Activated T-cell treated with anti-CD3 and anti-CD28 coated beads for 4 hours (primary cell): ENCODE results near the gene SBF2.
"Not testable (repeated sequence)": the region's sequence is repeated elsewhere in the genome, so short reads cannot be mapped to it uniquely, and the experiment has no call there.

Experiments used
- DNase-seq: peaks from one replicate; pipeline ENCODE4 v3.0.0-alpha.2; 2020

SBF2 gene

DNA sequence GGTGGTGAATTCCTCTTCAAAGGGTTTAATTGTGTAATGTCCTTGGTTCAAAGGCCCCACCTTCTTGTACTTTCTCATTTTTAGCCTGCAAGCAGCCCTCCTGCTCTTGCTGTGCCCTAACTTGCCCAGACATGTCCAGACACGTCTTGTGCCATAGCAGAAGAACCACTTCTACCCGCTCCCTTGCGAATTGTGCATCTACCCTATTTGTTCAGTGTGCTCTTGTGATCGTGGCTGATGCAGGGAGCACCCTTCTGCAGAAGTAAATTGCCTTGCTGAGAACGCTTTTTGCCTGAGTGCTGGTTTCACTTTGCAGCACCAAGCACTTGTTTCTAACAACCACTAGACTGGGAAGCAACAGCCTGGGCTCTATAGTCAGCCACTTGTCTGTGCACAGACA lies 249.4 kb downstream of the SBF2 start:
- no peak for DNase-seq

DNA sequence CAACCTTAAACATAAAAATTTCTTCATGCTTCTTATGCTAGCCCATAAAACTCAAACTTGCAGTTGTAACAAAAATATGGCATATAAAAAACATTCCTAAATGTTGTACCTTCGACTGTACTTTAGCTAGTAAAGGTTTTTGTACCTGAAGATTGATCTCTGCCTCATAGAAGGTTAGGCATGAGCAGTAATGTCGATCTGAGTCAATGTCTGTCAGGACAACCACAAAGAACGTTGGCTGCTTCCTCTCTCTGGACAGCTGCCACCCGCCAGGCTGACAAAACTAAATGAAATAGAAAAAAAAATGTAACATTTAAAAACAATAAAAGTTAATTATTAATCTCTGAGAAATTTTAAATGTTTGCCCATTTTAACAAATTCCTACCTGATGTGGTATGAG lies 251.3 kb downstream of the SBF2 start:
- DNase-seq = no peak

DNA sequence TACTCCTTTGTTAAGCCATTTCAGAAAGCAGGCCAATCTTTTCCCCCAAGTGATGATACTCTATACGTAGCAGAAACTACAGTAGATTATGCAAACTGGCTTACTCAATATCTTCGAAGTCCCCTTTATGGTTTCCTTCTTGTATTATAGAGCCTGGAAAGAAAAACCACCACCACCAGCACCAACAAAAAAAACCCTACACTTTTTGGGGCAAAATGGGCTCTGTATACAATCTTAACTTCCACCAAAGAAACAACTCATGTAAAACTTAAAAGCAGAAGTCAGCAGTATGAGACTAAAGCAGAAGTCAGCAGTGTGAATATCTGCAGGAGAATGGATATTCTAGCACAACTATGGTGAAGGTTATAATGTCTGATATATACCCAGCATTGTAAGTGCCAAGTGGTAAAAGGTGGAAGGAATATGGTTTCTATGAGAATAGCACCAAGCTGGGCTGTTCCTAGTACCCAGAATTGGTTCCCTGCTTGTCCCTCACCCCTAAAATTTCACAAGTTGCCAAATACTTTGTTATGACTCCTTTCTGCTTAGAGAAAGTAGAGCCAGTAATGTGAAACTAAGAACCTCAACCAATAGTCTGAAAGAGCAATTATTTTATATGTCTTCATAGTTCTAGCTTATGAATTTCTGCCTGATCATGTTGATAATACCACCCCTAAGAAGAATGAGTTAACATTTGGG lies 252.1 kb downstream of the SBF2 start:
- DNase-seq = no peak

DNA sequence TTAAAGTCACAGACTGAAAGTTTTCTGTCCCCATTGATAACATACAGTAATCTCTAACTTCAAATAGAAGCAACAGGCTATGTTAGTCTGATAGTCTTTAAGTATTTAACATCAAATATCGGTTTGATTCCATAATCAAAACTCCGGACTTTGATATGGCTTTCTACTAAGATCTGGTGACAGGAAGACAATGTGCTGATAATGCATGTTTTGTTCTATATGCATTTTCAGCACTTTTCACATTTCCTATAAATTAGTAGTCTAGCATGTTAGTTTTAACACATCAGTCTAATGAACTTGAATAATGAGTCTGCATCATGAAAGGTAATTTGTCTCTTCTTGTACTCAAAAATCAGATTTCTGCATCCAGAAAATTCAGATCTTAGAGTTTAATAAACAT lies 252.7 kb downstream of the SBF2 start:
- no peak for DNase-seq

DNA sequence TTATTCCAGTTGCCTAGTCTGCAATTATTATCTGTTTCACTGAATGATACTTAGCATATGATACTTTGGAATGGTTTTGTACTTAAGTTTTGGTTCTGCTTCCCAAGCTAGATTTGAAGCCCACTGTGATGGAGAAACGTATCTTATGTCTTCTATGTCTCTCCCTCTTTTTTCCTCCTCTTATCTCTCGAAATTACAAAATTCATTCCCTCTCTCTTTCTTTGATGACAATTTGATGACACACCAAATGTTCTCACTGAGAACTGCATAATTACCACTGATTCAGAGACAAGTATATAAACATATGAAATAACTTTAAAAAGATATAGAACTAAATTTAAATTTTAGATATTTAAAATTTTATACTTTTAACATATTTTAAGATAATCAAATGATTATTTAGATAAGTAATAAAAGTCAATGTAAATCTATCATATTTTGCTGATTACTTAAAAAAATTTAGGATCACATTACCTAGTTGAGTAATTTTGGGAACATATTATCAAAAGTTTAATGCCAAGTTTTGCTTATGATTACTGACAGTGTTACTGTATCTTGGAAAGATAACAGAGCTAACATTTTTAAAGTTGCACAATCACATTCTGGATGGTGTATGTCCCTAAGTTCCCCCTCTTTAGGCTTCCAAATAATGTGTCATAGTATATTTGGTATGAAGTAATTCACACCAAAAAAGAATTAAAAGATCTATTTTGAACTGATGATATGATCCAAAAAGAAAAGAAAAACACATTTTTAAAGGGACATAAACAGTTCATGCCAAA lies 255.3 kb downstream of the SBF2 start:
- DNase-seq = no peak

DNA sequence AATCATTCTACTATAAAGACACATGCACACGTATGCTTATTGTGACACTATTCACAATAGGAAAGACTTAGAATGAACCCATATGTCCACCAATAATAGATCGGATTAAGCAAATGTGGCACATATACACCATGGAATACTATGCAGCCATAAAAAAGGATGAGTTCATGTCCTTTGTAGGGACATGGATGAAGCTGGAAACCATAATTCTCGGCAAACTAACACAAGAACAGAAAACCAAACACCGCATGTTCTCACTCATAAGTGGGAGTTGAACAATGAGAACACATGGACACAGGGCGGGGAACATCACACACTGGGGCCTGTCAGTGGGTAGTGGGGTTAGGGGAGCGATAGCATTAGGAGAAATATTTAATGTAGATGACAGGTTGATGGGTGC lies 258.1 kb downstream of the SBF2 start:
- DNase-seq = not testable (repeated sequence)

DNA sequence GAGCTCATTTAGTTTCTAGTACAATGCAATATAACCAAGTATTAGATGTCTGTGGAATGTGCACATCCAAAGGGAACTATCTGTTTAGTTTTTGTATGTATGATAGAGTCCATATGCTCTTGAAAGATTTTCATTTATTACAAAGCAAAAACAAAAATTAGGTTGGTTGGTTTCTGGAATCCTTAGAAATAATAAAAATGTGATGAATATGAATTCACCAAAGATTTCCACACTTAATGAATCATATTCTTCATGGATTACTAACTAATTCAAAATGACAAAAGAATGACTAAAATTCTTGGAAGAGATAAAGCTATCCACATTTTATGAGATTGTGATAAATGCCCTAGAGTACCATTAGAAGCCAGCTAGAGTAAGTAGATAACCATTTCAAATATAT lies 261.1 kb downstream of the SBF2 start:
- DNase-seq = no peak

DNA sequence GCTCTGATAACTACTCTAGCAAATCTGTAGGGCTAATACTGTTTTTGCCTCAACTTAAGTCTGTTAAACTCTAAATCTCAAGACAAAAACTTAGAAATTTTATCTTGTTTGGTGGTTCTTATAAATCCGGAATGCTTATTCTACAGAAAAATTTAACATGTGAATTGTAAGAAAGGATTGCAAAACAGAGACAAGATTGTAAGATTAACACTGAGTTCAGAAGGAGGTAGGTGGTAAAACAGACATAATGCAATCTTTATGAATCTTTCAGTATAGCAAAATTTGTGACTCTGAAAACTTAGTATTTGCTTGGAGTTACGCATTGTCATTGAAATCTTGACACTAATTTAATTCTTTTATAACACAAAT lies 263.9 kb downstream of the SBF2 start:
- DNase-seq = no peak

DNA sequence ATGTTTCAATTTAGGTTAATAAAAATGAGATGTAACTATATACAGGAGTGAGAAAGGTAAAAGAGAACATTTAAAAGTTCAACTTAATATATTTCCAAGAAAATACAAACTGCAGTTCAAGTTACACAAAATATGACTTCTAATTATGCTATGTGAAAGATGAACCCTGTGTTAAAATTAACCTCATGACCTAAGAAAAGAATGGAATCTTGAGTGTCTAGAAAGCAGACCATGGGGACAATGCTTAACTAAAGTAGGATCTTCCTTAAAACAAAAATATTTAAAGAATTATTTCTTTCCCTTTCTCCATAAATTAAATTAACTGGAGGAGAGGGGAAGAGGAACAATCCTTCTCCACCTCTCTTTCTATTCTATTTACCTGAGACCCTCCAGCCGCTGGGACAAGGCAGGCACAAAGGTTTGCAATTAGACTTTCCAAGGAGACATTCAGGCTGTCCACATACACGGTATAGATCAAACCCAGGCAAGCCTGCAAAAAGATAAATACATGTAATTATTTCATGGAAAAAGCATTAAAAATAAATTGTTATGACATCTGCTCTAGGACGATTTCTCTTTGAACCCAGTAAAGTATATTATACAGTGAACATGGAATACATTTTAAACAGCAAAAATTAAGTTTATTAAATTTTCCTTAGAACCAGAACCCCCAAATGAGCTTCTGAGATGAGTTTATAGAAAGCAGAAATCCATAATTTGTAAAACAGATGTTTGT lies 264.5 kb downstream of the SBF2 start:
- no peak for DNase-seq

DNA sequence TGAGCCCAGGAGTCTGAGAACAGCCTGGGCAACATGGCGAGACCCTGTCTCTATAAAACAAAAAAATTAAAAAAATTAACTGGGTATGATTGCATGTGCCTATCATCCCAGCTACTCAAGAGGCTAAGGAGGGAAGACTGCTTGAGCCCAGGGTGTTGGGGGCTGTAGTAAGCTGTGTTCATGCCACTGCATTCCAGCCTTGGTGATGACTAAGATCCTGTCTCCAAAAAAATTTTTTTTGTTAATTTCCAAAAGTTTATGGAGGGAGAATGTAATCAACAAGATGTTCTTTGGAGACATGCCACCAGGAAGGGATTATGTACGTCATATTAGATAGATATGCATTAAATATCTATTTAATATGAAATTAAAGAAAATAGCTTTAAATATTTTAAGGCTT lies 267.5 kb downstream of the SBF2 start:
- DNase-seq = no peak

DNA sequence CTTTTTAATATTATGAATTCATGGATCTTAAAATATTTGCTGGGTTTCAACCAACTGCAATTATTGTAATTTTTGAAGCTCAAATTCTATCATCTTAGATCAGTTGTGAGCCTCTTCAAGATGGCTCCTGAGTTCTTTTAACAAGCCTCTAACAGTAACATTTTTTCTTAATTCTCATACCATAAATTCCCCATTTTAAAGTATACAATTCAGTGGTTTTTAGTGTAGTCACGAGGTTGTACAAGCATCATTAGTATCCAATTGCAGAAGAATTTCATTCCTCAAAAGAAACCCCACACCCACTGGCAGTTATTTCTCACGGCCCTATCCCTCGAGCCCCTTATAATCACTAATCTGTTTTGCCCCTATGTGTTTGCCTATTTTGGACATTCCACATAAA lies 270.8 kb downstream of the SBF2 start:
- no peak for DNase-seq

DNA sequence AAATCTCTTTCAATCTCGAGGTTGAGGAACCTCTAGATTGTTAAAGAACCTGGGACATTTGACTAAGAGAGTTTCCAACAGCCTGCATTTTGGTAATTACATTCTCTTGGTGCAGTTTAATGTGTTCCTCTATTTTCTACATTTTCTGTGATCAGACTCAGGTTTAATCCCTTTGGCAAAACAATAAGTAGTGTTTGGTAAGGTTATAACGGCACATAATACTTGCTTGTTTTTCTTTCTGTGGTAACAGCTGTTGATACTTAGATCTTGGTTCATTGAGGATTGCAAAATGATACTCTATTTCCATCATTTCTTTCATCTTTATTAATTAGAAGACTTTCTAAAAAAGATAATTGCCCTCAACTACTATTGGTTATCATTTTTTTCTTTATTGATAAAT lies 271.3 kb downstream of the SBF2 start:
- no peak for DNase-seq

DNA sequence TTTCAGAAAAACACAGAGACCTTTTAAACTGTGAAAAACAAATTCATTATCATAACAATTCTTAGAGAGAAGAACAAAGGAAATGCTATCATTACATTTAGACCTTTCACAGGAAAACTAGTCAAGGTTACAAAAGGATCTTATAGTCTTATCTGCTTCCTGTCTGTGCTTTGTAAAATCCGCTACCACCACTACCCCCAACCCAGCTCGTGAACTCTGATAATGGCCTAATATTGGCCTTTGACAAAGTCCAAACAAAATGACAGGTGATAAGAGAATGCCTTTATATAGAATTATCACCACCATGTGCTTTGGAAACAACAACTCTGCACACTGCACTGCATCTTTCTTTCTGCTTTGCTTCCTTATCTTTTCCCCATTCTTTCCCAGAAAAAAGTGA lies 272.5 kb downstream of the SBF2 start:
- DNase-seq = no peak

DNA sequence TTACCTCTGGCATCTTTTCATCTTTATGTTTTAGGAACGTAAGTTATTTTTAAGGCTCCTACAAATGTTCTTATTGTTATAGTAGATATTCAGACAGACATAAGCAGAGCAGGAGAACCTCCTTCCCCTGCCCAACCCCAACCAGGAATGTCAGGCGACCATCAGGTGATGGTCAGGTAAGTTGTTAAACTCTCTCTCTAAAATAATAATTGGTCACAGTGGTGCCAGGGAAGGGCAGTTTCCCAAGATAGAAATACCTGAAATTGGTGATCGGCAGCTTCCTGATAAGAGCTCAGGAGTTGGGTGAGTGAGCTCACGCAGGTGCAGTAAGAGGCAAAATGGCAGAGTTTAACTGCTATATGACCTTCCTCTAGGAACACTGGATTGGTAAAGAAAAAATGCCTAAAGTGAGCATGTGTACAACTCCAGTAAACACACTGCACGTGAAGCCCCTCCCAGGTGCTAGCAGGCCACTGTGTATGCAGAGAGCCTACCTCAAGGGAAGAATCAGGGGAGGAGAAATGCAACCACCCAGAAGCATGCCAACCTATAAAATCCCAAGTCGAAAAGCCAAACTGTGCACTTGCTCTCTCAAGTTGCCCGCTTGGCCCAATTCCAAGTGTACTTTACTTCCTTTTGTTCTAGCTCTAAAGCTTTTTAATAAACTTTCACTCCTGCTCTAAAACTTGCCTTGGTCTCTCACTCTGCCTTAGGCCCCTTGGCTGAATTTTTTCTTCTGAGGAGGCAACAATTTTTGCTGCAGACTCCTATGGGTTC lies 273.9 kb downstream of the SBF2 start:
- DNase-seq = no peak

DNA sequence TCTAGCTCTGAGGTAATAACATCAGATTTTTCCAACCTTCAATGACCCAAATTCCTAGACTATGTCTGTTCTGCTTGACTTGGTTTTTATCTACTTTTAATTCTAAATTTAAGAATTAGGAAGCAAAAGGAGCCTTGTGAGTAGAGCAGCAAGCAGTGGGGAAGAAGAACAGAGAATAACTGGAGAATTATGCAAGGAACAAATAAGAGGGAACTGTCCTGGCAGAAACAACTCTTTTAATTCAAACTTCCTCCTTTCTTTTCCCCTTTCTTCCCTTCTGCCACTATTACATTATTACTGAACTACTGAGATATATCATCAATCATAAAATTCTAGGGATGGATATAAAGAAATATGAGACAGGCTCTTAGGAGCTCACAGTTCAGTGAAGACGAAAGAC lies 276.1 kb downstream of the SBF2 start:
- DNase-seq = no peak

DNA sequence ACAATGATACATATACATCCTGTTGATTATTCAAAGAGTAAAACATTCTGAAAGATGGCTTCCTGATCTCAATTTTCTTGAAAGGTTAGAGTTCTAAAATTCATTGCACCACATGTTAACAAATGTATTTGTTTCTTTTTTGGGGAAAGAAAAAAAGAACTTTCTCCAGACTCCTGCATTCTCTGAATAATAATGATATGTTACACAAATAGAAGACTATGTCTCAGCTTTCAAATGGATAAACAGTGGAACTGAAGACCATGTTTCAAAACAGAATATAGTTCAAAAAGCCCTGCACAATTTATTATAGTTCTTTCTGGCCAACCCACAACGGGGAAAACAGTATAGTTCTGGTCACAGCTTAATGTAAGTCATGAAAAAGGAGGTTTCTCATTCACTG lies 277.0 kb downstream of the SBF2 start:
- no peak for DNase-seq

DNA sequence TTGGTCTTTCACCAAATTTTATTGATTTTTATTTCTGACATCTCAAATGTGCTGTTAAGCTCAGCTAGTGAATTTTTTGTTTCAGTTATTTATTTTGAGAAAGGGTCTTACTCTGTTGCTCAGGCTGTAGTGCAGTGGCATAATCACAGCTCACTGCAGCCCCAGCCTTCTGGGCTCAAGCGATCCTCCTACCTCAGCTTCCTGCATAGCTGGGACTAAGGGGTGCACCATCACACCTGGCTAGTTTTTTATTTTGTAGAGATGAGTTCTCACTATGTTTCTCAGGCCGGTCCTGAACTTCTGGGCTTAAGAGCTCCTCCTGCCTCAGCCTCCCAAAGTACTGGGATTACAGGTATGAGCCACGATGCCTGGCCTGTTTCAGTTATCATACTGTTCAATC lies 282.0 kb downstream of the SBF2 start:
- DNase-seq = no peak

DNA sequence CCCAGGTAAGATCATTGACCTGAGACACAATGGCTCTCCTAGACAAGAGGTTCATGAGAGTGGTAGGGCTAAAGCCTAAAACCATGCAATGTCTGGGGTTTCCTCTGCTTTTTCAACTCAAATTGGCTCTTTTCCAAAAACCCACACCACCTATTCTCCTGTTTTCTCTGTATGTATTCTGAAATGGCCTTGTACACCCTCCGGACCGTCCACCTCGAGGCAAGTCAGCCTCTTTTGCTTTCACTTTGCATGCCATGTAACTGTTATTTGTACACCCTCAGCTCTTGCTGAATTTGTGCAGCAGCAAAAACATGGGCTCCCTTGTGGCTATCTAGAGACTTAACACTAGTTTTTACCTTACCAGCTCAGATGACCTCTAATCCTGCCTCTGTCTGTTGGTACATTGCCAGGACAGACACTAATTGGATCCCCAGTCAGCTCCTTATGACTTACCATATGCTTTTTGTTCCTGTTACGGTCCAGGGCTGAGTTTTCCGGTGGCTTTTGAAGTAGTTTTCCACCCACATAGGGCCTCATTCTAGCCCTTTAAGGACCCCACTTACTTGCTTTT lies 288.0 kb downstream of the SBF2 start:
- no peak for DNase-seq

DNA sequence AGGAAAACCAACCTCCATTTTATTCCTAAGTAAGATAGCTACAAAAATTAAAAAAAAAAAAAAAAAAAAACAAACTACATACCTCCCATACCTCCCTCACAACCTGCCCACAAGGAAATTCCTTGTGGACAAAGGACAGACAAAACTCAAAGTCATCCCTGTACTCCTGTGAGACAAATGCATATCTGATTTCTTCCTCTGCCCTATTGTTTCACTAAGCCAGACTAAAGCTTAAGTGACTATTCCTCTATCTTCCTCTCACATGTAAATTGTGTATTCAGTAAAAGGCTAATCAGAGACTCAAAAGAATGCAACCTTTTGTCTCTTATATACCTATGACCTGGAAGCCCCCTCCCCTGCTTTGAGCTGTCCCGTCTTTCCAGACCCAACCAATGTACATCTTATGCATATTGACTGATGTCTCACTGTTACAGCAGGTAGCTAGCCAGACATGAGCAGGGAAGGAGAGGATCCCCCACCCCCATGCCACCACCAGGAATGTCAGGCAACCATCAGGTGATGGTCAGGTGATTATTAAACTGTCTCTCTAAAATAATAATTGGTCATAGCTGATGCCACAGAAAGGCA lies 289.4 kb downstream of the SBF2 start:
- DNase-seq = no peak

DNA sequence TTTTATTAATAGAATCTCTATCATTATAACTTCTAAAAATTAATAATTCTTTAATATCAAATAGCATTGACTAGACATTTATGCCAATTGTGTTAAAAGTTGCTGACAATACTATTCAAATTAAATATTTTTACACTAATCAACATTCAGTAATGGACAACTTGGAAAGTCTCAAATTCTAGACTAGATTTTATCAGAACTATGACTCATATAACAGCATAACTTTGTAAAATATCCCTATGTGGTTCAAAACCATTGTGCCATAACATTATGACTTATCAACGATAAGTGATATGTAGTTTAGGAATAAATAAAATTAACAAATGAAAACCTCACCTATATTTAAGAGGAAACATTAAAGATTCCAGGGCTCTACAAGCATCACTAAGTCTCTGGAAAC lies 291.8 kb downstream of the SBF2 start:
- no peak for DNase-seq

DNA sequence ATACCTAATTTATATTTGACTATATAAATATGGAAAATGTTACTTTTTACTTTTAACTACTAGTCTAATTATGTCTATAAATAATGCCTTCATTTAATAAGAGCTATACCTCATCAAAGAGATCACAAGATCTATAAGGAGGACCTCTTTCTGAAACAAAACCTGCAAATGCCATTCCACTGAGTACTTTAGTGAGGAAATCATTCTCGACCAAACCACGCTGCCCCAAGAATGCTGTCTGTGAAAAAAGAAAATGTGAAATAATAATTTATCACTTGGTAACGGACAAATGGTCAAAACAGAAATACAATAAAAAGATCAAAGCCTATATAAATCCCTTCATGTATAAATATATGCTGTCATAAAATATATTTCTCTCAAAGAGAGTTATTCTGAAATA lies 301.7 kb downstream of the SBF2 start:
- DNase-seq = no peak

DNA sequence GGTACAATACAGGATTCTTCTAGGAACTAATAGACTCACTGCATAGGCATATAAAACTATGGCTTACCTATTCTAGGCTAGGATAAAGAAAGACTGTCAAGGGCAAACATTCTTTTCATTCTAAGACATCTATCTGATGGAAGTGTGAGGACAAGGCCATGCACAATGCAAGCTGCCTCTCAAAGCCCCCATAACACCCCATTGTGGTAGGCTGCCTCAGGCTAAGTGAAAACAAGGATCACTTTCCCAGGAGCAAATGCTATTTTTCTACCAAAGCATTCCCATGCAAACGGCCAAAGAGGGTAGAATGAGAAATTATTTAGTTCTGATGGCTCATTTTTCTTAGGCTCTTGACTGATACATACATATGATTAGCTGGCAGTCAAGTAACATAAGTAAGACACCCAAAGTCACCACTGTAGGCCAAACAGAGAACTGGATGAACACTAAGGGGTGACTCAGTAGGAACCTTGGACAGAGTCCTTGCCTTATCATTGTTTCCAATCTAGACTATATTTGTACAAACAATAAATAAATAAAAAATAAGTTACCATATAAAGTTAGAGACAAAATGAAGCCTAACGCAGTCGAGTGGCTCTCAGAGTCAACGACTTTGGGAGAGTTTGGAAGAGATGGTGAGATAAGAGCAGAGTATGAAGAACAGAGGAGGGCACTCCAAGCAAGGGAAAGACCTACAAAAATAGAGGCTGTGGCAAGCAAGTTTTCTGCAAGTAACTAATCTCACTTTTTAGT lies 303.6 kb downstream of the SBF2 start:
- no peak for DNase-seq
